Measurements from ENCODE around the gene C5AR1. TPM values are rescaled to one million over a fixed set of nuclear protein-coding genes. Genes with fewer than 3 reads are reported as not detected.

Gene C5AR1
- total and polyA plus RNA-seq, 2 experiments from 2014 or later = 0.46 TPM; not detected in 1

GRCh38 chr19:47348819-47349795 is 39.4 kb downstream of the C5AR1 start, which contains the start of gene DHX34:
Gene DHX34, plus strand, starts transcription at chr19:47349315. Its CDS starts 3,716 bp downstream, at chr19:47353031.
- peaks cover 8% of the 10 kb centered on the region; the same call in 1 of the 2 replicates for H3K36me3 ChIP-seq (ENCODE audit: low read depth)
- peak within 1 kb of the TSS; percentile 79 for H3K9ac ChIP-seq
- no peaks in the 10 kb centered on the region for H3K9me3 ChIP-seq (ENCODE audit: low read depth)
- H3K27ac ChIP-seq = peak within 1 kb of the TSS; percentile 37
- H3K4me2 ChIP-seq (ENCODE audit: unreplicated experiment) = peak within 1 kb of the TSS; percentile 91
- peak within 1 kb of the TSS; percentile 90 for H2AFZ ChIP-seq
- WGBS, 2 experiments (ENCODE audit: low coverage in 1 of 2, low lambda C conversion rate in 2 of 2, missing lambda C conversion rate in 2 of 2) = 3 to 4% methylated on average over 56 to 63 of the region's 63 CpGs
- H3K4me3 ChIP-seq = peak within 1 kb of the TSS; percentile 91
- H3K9me2 ChIP-seq (ENCODE audit: insufficient read depth) = no peaks in the 10 kb centered on the region
- in situ Hi-C loops (cut with MboI) = no loop called here
- no peaks in the 10 kb centered on the region for H3F3A ChIP-seq (ENCODE audit: insufficient read depth)
- peaks cover 10% of the 10 kb centered on the region; the same call in 1 of the 2 replicates for H3K4me1 ChIP-seq (ENCODE audit: insufficient read depth)
- DNase-seq = peak; percentile 99
- TF ChIP-seq EZH2 (IDR thresholded peaks at IDR 0.05; ENCODE audit: insufficient read depth, poor library complexity, severe bottlenecking) (no peak), EZH2phosphoT487 (IDR thresholded peaks at IDR 0.05; ENCODE audit: insufficient read depth, low read depth) (no peak)
- H3K79me2 ChIP-seq (ENCODE audit: insufficient read depth) = peaks cover 49% of the 10 kb centered on the region
- H4K20me1 ChIP-seq (ENCODE audit: insufficient read depth) = no peaks in the 10 kb centered on the region
- no peaks in the 10 kb centered on the region for H3K27me3 ChIP-seq (replicated peaks; ENCODE audit: insufficient read depth)

GRCh38 chr19:47350630-47351029 is 41.0 kb downstream of the C5AR1 start:
- no peak overlapping the region for H2AFZ ChIP-seq
- no peak overlapping the region for H3K4me2 ChIP-seq (ENCODE audit: unreplicated experiment)
- WGBS, 2 experiments (ENCODE audit: low coverage in 1 of 2, low lambda C conversion rate in 2 of 2, missing lambda C conversion rate in 2 of 2) = 67% methylated on average over 6 of the region's 6 CpGs
- no peaks in the 10 kb centered on the region for H3K9me3 ChIP-seq (ENCODE audit: low read depth)
- in situ Hi-C loops (cut with MboI) = no loop called here
- no peak overlapping the region for H3K4me3 ChIP-seq
- H3K27ac ChIP-seq = no peak overlapping the region
- H3F3A ChIP-seq (ENCODE audit: insufficient read depth) = no peaks in the 10 kb centered on the region
- H3K9me2 ChIP-seq (ENCODE audit: insufficient read depth) = no peaks in the 10 kb centered on the region
- TF ChIP-seq EZH2phosphoT487 (IDR thresholded peaks at IDR 0.05; ENCODE audit: insufficient read depth, low read depth) (no peak), EZH2 (IDR thresholded peaks at IDR 0.05; ENCODE audit: insufficient read depth, poor library complexity, severe bottlenecking) (no peak)
- H3K79me2 ChIP-seq (ENCODE audit: insufficient read depth) = peaks cover 52% of the 10 kb centered on the region
- DNase-seq = peak; percentile 29
- peaks cover 18% of the 10 kb centered on the region; the same call in 1 of the 2 replicates for H3K36me3 ChIP-seq (ENCODE audit: low read depth)
- H4K20me1 ChIP-seq (ENCODE audit: insufficient read depth) = no peaks in the 10 kb centered on the region
- peaks cover 10% of the 10 kb centered on the region; the same call in 1 of the 2 replicates for H3K4me1 ChIP-seq (ENCODE audit: insufficient read depth)
- no peak overlapping the region for H3K9ac ChIP-seq
- H3K27me3 ChIP-seq (replicated peaks; ENCODE audit: insufficient read depth) = no peaks in the 10 kb centered on the region

GRCh38 chr19:47351548-47351947 is 41.9 kb downstream of the C5AR1 start:
- in situ Hi-C loops (cut with MboI) = no loop called here
- no peak overlapping the region for H2AFZ ChIP-seq

GRCh38 chr19:47352095-47352494 is 42.4 kb downstream of the C5AR1 start:
- H3K9ac ChIP-seq = no peak overlapping the region
- WGBS, 2 experiments (ENCODE audit: low coverage in 1 of 2, low lambda C conversion rate in 2 of 2, missing lambda C conversion rate in 2 of 2) = 34 to 40% methylated on average over 2 of the region's 2 CpGs
- in situ Hi-C loops (cut with MboI) = no loop called here
- H3K4me2 ChIP-seq (ENCODE audit: unreplicated experiment) = no peak overlapping the region
- no peaks in the 10 kb centered on the region for H3F3A ChIP-seq (ENCODE audit: insufficient read depth)
- H3K27me3 ChIP-seq (replicated peaks; ENCODE audit: insufficient read depth) = no peaks in the 10 kb centered on the region
- no peak overlapping the region for H2AFZ ChIP-seq
- H3K27ac ChIP-seq = no peak overlapping the region
- no peaks in the 10 kb centered on the region for H3K9me3 ChIP-seq (ENCODE audit: low read depth)
- no peak for DNase-seq
- peaks cover 10% of the 10 kb centered on the region; the same call in 1 of the 2 replicates for H3K4me1 ChIP-seq (ENCODE audit: insufficient read depth)
- H3K79me2 ChIP-seq (ENCODE audit: insufficient read depth) = peaks cover 52% of the 10 kb centered on the region
- H3K9me2 ChIP-seq (ENCODE audit: insufficient read depth) = no peaks in the 10 kb centered on the region
- no peak overlapping the region for H3K4me3 ChIP-seq
- TF ChIP-seq EZH2 (IDR thresholded peaks at IDR 0.05; ENCODE audit: insufficient read depth, poor library complexity, severe bottlenecking) = no peak
- H4K20me1 ChIP-seq (ENCODE audit: insufficient read depth) = no peaks in the 10 kb centered on the region
- peaks cover 30% of the 10 kb centered on the region; the same call in 1 of the 2 replicates for H3K36me3 ChIP-seq (ENCODE audit: low read depth)

More at GRCh38 chr19:47351548-47351947, 41.9 kb downstream of the C5AR1 start:
- Histone ChIP-seq H3F3A (ENCODE audit: insufficient read depth) (no peaks in the 10 kb centered on the region), H3K27ac (no peak overlapping the region), H3K27me3 (replicated peaks; ENCODE audit: insufficient read depth) (no peaks in the 10 kb centered on the region), H3K4me1 (ENCODE audit: insufficient read depth) (peaks cover 10% of the 10 kb centered on the region; the same call in 1 of the 2 replicates), H4K20me1 (ENCODE audit: insufficient read depth) (no peaks in the 10 kb centered on the region), H3K9me2 (ENCODE audit: insufficient read depth) (no peaks in the 10 kb centered on the region), H3K9me3 (ENCODE audit: low read depth) (no peaks in the 10 kb centered on the region), H3K36me3 (ENCODE audit: low read depth) (peaks cover 26% of the 10 kb centered on the region; the same call in 1 of the 2 replicates), H3K4me2 (ENCODE audit: unreplicated experiment) (no peak overlapping the region), H3K9ac (no peak overlapping the region), H3K4me3 (no peak overlapping the region), H3K79me2 (ENCODE audit: insufficient read depth) (peaks cover 52% of the 10 kb centered on the region)
- peak; percentile 37 for DNase-seq
- 96 to 100% methylated on average over 3 of the region's 3 CpGs for WGBS, 2 experiments (ENCODE audit: low coverage in 1 of 2, low lambda C conversion rate in 2 of 2, missing lambda C conversion rate in 2 of 2)
- TF ChIP-seq EZH2 (IDR thresholded peaks at IDR 0.05; ENCODE audit: insufficient read depth, poor library complexity, severe bottlenecking) (no peak), EZH2phosphoT487 (IDR thresholded peaks at IDR 0.05; ENCODE audit: insufficient read depth, low read depth) (no peak)
